Measurements from ENCODE around the gene ALDH3A1. TPM values are rescaled to one million over a fixed set of nuclear protein-coding genes. Genes with fewer than 3 reads are reported as not detected.

Gene ALDH3A1
- total RNA-seq, 1 experiment from 2014 or later = 30.1 TPM

GRCh38 chr17:19725486-19725885 is 22.6 kb downstream of the ALDH3A1 start:
- Histone ChIP-seq H2AFZ (ENCODE audit: low read length) (no peak overlapping the region), H3K4me3 (ENCODE audit: low read length) (no peak overlapping the region), H3K4me2 (ENCODE audit: low read length) (no peak overlapping the region), H3K27me3 (ENCODE audit: low read length) (no peaks in the 10 kb centered on the region), H3K27ac (ENCODE audit: low read length) (no peak overlapping the region), H3F3A (ENCODE audit: low read length, unreplicated experiment) (no peaks in the 10 kb centered on the region), H4K20me1 (ENCODE audit: low read length) (no peaks in the 10 kb centered on the region), H3K9me3 (ENCODE audit: low read length) (no peaks in the 10 kb centered on the region), H3K4me1 (ENCODE audit: insufficient read depth, low read length) (peaks cover 20% of the 10 kb centered on the region), H3K9me2 (replicated peaks; ENCODE audit: low read length) (no peaks in the 10 kb centered on the region), H3K36me3 (ENCODE audit: low read depth, low read length) (no peaks in the 10 kb centered on the region), H3K9ac (ENCODE audit: low read length) (no peak overlapping the region), H3K79me2 (ENCODE audit: low read length) (no peaks in the 10 kb centered on the region)
- DNase-seq = no peak
- no peak for ATAC-seq
- POLR2A ChIA-PET (ENCODE audit: unreplicated experiment) = no interaction called here
- BruUV-seq (replicated peaks) = no TSS peak
- TF ChIP-seq EZH2phosphoT487 (IDR thresholded peaks at IDR 0.05; ENCODE audit: borderline replicate concordance, low read length) (no peak), CTCF (conservative IDR thresholded peaks at IDR 0.05; ENCODE audit: low read depth, low read length) (no peak), EZH2 (IDR thresholded peaks at IDR 0.05; ENCODE audit: low read length, unreplicated experiment) (no peak)
- CTCF ChIA-PET = no interaction called here
- intact Hi-C loops (cut with micrococcal nuclease) = no loop called here

GRCh38 chr17:19724501-19725420 is 23.3 kb downstream of the ALDH3A1 start:
- H3K27ac ChIP-seq (ENCODE audit: low read length) = no peak overlapping the region
- no peak for DNase-seq
- no peak for TF ChIP-seq EZH2 (IDR thresholded peaks at IDR 0.05; ENCODE audit: low read length, unreplicated experiment)
- no peak for TF ChIP-seq CTCF (conservative IDR thresholded peaks at IDR 0.05; ENCODE audit: low read depth, low read length)
- no peak for TF ChIP-seq EZH2phosphoT487 (IDR thresholded peaks at IDR 0.05; ENCODE audit: borderline replicate concordance, low read length)

GRCh38 chr17:19723964-19724363 is 24.1 kb downstream of the ALDH3A1 start:
- intact Hi-C loops (cut with micrococcal nuclease) = no loop called here
- Histone ChIP-seq H3K9ac (ENCODE audit: low read length) (no peak overlapping the region), H3K4me3 (ENCODE audit: low read length) (no peak overlapping the region), H3K4me2 (ENCODE audit: low read length) (no peak overlapping the region), H3K27ac (ENCODE audit: low read length) (no peak overlapping the region), H3K4me1 (ENCODE audit: insufficient read depth, low read length) (peaks cover 34% of the 10 kb centered on the region), H4K20me1 (ENCODE audit: low read length) (no peaks in the 10 kb centered on the region), H3K9me3 (ENCODE audit: low read length) (no peaks in the 10 kb centered on the region), H2AFZ (ENCODE audit: low read length) (no peak overlapping the region), H3K36me3 (ENCODE audit: low read depth, low read length) (no peaks in the 10 kb centered on the region), H3K79me2 (ENCODE audit: low read length) (no peaks in the 10 kb centered on the region), H3K27me3 (ENCODE audit: low read length) (no peaks in the 10 kb centered on the region), H3K9me2 (replicated peaks; ENCODE audit: low read length) (no peaks in the 10 kb centered on the region), H3F3A (ENCODE audit: low read length, unreplicated experiment) (no peaks in the 10 kb centered on the region)
- peak; percentile 53 for DNase-seq
- CTCF ChIA-PET = no interaction called here
- POLR2A ChIA-PET (ENCODE audit: unreplicated experiment) = no interaction called here
- BruUV-seq (replicated peaks) = no TSS peak
- ATAC-seq = 0 out of 2 replicates have a peak, but pooled peaks have one; percentile 17
- TF ChIP-seq CTCF (conservative IDR thresholded peaks at IDR 0.05; ENCODE audit: low read depth, low read length) = no peak

More at GRCh38 chr17:19724501-19725420, 23.3 kb downstream of the ALDH3A1 start:
- H3K9ac ChIP-seq (ENCODE audit: low read length) = no peak overlapping the region
- H3K27me3 ChIP-seq (ENCODE audit: low read length) = no peaks in the 10 kb centered on the region
- no peak overlapping the region for H2AFZ ChIP-seq (ENCODE audit: low read length)
- no peak overlapping the region for H3K4me2 ChIP-seq (ENCODE audit: low read length)
- no peaks in the 10 kb centered on the region for H3K79me2 ChIP-seq (ENCODE audit: low read length)
- no peak for ATAC-seq
- intact Hi-C loops (cut with micrococcal nuclease) = no loop called here
- no TSS peak for BruUV-seq (replicated peaks)
- H4K20me1 ChIP-seq (ENCODE audit: low read length) = no peaks in the 10 kb centered on the region
- H3K4me1 ChIP-seq (ENCODE audit: insufficient read depth, low read length) = peaks cover 26% of the 10 kb centered on the region
- no peaks in the 10 kb centered on the region for H3K36me3 ChIP-seq (ENCODE audit: low read depth, low read length)
- no peak overlapping the region for H3K4me3 ChIP-seq (ENCODE audit: low read length)
- no peaks in the 10 kb centered on the region for H3F3A ChIP-seq (ENCODE audit: low read length, unreplicated experiment)
- no peaks in the 10 kb centered on the region for H3K9me2 ChIP-seq (replicated peaks; ENCODE audit: low read length)
- no peaks in the 10 kb centered on the region for H3K9me3 ChIP-seq (ENCODE audit: low read length)
- CTCF ChIA-PET = no interaction called here
- POLR2A ChIA-PET (ENCODE audit: unreplicated experiment) = no interaction called here
